SH-SY5Y (cell line): ENCODE measurements around the gene PLBD2.

ENCODE experiments used
- GATA2 ChIP-seq: IDR thresholded peaks from 2 replicates; pipeline ENCODE4 v1.6.1; 2011; ENCODE audit warnings: mild to moderate bottlenecking, low read depth, low read length
- GATA3 ChIP-seq: IDR thresholded peaks from 2 replicates; pipeline ENCODE4 v1.6.1; 2011; ENCODE audit warnings: low read depth, mild to moderate bottlenecking, low read length, moderate library complexity

DNA sequence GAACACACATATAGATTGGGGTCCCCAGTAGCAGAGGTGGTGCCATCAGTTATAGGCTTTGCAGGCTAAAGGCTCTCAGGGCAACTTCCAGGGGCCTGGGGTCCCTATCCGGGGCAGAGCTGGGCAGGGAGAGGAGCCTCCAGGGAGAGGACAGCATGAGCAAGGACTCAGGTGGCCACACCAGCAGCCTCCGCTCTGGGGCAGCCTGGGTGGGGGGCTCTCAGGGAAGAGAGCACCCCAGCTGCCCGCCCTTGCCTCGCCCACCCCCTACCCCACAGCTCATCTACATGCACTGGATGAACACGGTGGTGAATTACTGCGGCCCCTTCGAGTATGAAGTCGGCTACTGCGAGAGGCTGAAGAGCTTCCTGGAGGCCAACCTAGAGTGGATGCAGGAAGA lies 14.0 kb downstream of the PLBD2 start:
- TF ChIP-seq GATA2 (no peak), GATA3 (no peak)
